ENCODE results near the gene CLEC3B.

The CLEC3B gene

DNA sequence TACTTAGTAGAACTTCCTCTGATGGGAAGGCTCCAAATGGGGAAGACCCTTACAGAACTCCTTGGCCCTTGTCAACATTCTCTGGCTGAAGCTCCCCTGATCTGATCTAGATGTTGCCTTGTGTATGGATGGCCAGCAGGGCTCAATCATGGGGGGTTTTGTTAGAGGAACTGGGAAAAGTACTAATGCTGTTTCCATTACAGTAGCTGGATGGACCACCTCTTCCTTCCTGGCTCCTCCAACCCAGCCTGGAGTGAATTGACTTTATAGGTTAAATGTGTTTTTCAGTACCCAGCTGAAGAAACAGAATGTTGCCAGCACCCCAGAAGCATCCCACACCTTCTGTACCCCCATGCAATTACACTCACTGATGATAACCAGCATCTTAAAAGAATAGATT, 22.7 kb upstream of the CLEC3B start:
- TF ChIP-seq GABPA (IDR thresholded peaks at IDR 0.05; ENCODE audit: low read depth), result no peak
- TF ChIP-seq POLR2AphosphoS5 (IDR thresholded peaks at IDR 0.05; ENCODE audit: low read depth), result no peak
- TF ChIP-seq SPI1 (IDR thresholded peaks at IDR 0.05; ENCODE audit: borderline replicate concordance, low read depth), result no peak
- TF ChIP-seq, protein P1, sequence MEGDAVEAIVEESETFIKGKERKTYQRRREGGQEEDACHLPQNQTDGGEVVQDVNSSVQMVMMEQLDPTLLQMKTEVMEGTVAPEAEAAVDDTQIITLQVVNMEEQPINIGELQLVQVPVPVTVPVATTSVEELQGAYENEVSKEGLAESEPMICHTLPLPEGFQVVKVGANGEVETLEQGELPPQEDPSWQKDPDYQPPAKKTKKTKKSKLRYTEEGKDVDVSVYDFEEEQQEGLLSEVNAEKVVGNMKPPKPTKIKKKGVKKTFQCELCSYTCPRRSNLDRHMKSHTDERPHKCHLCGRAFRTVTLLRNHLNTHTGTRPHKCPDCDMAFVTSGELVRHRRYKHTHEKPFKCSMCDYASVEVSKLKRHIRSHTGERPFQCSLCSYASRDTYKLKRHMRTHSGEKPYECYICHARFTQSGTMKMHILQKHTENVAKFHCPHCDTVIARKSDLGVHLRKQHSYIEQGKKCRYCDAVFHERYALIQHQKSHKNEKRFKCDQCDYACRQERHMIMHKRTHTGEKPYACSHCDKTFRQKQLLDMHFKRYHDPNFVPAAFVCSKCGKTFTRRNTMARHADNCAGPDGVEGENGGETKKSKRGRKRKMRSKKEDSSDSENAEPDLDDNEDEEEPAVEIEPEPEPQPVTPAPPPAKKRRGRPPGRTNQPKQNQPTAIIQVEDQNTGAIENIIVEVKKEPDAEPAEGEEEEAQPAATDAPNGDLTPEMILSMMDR (IDR thresholded peaks at IDR 0.05; ENCODE audit: insufficient read depth, low read length), result no peak
- TF ChIP-seq, protein P2, sequence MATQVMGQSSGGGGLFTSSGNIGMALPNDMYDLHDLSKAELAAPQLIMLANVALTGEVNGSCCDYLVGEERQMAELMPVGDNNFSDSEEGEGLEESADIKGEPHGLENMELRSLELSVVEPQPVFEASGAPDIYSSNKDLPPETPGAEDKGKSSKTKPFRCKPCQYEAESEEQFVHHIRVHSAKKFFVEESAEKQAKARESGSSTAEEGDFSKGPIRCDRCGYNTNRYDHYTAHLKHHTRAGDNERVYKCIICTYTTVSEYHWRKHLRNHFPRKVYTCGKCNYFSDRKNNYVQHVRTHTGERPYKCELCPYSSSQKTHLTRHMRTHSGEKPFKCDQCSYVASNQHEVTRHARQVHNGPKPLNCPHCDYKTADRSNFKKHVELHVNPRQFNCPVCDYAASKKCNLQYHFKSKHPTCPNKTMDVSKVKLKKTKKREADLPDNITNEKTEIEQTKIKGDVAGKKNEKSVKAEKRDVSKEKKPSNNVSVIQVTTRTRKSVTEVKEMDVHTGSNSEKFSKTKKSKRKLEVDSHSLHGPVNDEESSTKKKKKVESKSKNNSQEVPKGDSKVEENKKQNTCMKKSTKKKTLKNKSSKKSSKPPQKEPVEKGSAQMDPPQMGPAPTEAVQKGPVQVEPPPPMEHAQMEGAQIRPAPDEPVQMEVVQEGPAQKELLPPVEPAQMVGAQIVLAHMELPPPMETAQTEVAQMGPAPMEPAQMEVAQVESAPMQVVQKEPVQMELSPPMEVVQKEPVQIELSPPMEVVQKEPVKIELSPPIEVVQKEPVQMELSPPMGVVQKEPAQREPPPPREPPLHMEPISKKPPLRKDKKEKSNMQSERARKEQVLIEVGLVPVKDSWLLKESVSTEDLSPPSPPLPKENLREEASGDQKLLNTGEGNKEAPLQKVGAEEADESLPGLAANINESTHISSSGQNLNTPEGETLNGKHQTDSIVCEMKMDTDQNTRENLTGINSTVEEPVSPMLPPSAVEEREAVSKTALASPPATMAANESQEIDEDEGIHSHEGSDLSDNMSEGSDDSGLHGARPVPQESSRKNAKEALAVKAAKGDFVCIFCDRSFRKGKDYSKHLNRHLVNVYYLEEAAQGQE (IDR thresholded peaks at IDR 0.05; ENCODE audit: insufficient replicate concordance, low read depth), result no peak
- no peak overlapping the region for H3K27ac ChIP-seq (replicated peaks)
- H3K4me3 ChIP-seq (replicated peaks; ENCODE audit: insufficient read depth, low read length), result no peak overlapping the region
- no peaks in the 10 kb centered on the region for H3K27me3 ChIP-seq (ENCODE audit: insufficient read depth, poor library complexity, severe bottlenecking)
- no peak for DNase-seq (ENCODE audit: low read depth in 1 of 2, low spot score in 1 of 2)

DNA sequence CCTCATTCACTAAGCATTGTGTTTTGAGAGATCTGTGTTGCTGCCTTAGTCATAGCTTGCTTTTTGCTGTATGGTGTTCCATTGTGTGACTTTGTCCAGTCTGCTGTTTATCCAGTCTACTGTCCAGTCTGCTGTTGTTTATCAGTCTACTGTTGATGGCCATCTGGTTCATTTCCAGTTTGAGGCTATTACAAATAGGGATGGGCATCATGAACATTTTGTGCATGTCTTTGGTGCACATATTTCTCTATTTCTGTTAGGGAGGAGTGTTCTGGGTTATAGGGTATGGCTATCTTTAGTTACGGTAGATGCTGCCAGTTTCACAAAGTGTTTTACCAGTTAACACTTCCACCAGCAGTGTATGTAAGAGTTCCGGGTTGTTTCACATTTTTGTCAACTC, 22.2 kb upstream of the CLEC3B start:
- TF ChIP-seq, protein P2 (IDR thresholded peaks at IDR 0.05; ENCODE audit: insufficient replicate concordance, low read depth), result no peak
- TF ChIP-seq GABPA (IDR thresholded peaks at IDR 0.05; ENCODE audit: low read depth), result no peak
- no peak for DNase-seq (ENCODE audit: low read depth in 1 of 2, low spot score in 1 of 2)
- Histone ChIP-seq H3K27ac (replicated peaks) (no peak overlapping the region), H3K27me3 (ENCODE audit: insufficient read depth, poor library complexity, severe bottlenecking) (no peaks in the 10 kb centered on the region), H3K4me3 (replicated peaks; ENCODE audit: insufficient read depth, low read length) (no peak overlapping the region)

DNA sequence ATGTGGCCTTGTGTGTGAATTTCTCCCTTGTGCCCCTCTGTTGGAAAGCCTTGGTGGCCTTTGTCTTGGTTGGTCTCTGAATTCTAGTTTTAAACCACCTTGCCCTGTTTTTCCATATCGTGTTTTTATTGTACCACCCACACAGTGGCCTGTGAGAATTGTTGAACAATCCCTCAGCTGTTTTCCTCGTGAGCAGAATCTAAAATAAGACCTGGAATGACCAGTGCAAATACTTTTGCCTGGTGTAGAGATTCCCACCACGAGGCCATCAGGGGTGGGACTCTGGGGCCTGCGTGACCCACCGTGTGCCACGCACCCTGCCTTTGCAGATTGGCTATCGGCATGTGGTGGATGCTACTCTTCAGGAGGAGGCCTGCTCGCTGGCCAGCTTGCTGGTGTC, 19.0 kb upstream of the CLEC3B start:
- H3K27ac ChIP-seq (replicated peaks), result no peak overlapping the region
- TF ChIP-seq, protein P1 (IDR thresholded peaks at IDR 0.05; ENCODE audit: insufficient read depth, low read length), result no peak
- TF ChIP-seq GABPA (IDR thresholded peaks at IDR 0.05; ENCODE audit: low read depth), result no peak
- TF ChIP-seq, protein P2 (IDR thresholded peaks at IDR 0.05; ENCODE audit: insufficient replicate concordance, low read depth), result no peak
- no peak for TF ChIP-seq POLR2AphosphoS5 (IDR thresholded peaks at IDR 0.05; ENCODE audit: low read depth)
- no peak for TF ChIP-seq SPI1 (IDR thresholded peaks at IDR 0.05; ENCODE audit: borderline replicate concordance, low read depth)
- H3K27me3 ChIP-seq (ENCODE audit: insufficient read depth, poor library complexity, severe bottlenecking), result no peaks in the 10 kb centered on the region
- H3K4me3 ChIP-seq (replicated peaks; ENCODE audit: insufficient read depth, low read length), result no peak overlapping the region
- no peak for DNase-seq (ENCODE audit: low read depth in 1 of 2, low spot score in 1 of 2)

- Histone ChIP-seq H3K27ac (replicated peaks) (no peak overlapping the region), H3K27me3 (ENCODE audit: insufficient read depth, poor library complexity, severe bottlenecking) (no peaks in the 10 kb centered on the region), H3K4me3 (replicated peaks; ENCODE audit: insufficient read depth, low read length) (no peak overlapping the region)
- DNase-seq (ENCODE audit: low read depth in 1 of 2, low spot score in 1 of 2), result no peak
- TF ChIP-seq, protein P1 (IDR thresholded peaks at IDR 0.05; ENCODE audit: insufficient read depth, low read length), result no peak
- TF ChIP-seq, protein P2 (IDR thresholded peaks at IDR 0.05; ENCODE audit: insufficient replicate concordance, low read depth), result no peak
- no peak for TF ChIP-seq SPI1 (IDR thresholded peaks at IDR 0.05; ENCODE audit: borderline replicate concordance, low read depth)
- TF ChIP-seq GABPA (IDR thresholded peaks at IDR 0.05; ENCODE audit: low read depth), result no peak
- no peak for TF ChIP-seq POLR2AphosphoS5 (IDR thresholded peaks at IDR 0.05; ENCODE audit: low read depth)
Measured at GRCh38 chr3:45008117-45008516, 18.0 kb upstream of the CLEC3B start.
